Measurements from ENCODE around the gene ALS2CL.

The ALS2CL gene

DNA sequence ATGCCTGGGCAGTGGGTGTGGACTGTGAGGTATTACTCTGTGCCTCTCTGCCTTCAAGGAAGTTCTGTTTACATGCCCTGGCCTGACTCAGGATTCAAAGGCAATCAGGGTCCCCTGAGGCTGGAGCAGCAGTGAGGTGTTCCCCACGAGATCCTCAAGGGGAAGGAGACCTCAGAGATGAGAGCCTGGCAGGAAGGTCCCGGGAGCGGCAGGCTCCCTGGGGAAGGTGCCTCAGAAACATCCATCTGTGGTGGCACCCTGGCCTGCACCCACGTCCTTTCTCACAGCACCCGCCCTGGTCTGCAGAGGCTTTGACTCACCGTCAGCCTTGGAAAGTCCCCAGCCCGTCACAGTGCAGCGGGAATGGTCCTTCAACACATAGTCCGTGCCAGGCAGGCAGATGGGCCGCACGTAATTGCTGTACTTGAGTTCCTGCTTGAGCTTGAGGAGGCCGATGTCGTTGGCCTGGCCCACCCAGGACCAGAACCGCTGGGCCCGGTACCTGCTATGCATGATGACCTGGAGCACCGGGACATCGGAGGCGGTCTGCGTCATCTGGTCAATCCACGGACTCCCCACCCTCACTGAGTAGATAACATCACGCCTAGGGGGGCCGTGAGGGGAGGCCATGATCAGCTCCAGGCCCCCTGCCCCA, 20.5 kb upstream of the ALS2CL start:
- DNase-seq (ENCODE audit: low read depth in 1 of 2, low spot score in 1 of 2) = no peak
- in situ Hi-C loops (cut with HindIII; ENCODE audit: low pct_unique_long_range_greater_than_20kb, low sequenced_read_pairs) = no loop called here

DNA sequence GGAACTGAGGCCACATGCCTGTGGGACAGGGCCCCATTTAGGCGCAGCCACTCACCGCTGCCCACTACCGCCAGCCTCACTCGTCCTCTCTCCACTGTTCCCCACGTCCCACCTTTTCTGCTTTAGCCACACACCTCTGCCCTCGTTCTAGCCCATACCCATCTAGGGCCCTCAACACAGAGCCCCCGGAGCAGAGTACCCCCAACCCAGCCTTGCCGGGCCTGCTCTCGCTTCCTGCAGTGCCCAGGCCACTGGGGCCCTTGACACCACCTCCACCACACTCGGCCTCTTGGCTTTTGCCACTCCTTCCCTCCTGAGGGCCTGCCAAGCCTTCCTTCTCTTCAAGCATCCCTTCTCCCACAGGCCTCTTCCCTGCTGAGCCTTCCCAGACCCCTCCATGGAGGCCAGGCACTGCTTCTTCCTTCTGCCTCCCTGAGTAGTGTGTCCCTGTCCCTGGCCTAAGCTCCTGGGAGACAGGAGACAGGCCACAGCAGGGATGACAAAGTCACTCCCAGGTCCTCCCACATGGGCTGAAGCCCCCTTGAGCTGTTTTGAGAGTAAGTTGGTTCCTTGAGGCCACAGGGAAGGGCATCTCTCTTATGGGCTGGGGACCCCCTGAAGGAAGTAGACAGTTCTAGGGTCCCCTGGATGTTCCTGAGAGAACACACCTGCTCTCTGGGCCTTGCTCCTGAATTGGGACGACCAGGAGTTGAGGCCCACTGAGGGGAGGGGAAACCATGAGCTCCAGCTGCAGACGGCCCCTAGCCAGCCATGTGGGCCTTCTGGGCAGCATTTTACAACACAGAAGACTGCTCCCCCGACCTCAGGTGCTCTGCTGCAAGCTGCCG, 19.8 kb upstream of the ALS2CL start:
- in situ Hi-C loops (cut with HindIII; ENCODE audit: low pct_unique_long_range_greater_than_20kb, low sequenced_read_pairs) = no loop called here
- DNase-seq (ENCODE audit: low read depth in 1 of 2, low spot score in 1 of 2) = no peak
- TF ChIP-seq JUND (IDR thresholded peaks at IDR 0.05; ENCODE audit: low read depth) = no peak

More for the DNA sequence above, 20.5 kb upstream of the ALS2CL start:
- no peak for TF ChIP-seq JUND (IDR thresholded peaks at IDR 0.05; ENCODE audit: low read depth)

DNA sequence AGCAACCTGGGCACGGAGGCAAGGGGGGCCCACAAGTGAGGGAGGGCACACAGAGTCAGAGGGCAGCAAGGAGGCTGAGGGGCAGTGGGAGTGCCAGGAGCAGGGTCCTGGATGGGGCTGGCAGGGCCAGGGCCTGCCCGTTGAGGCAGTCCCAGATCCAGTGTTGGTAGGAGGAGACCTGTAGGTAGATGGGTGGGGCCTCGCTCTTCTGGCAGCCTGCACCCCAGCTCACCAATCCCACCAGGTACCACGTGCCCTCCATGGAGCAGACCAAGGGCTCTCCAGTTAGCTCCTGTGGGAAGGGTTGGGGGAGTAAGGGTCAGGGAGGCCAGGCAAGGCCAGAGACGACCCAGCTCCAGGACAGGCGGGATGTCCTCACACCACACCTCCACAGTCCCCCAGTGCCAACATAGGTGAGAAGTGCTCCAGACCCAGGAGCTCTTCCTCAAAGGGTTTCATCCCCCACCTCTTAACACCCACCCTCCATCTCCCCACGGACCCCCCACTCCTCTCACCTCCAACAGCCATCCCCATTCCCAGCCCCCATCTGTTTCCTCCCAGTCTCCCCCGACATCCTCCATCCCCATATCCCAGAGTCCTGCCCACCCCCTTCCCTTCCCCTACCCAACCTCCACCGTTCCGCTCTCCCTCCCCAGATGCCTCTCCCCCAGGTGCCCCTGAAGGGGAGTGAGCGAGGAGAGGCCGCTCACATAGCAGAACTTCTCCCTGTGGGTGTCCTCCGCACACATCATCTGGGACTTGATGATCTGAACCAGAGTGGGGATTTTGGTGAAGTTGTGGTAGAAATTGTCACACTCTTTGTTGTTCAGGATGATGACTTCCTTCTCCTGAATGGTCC, 18.9 kb upstream of the ALS2CL start:
- in situ Hi-C loops (cut with HindIII; ENCODE audit: low pct_unique_long_range_greater_than_20kb, low sequenced_read_pairs) = no loop called here
- no peak for TF ChIP-seq JUND (IDR thresholded peaks at IDR 0.05; ENCODE audit: low read depth)
- DNase-seq (ENCODE audit: low read depth in 1 of 2, low spot score in 1 of 2) = no peak

DNA sequence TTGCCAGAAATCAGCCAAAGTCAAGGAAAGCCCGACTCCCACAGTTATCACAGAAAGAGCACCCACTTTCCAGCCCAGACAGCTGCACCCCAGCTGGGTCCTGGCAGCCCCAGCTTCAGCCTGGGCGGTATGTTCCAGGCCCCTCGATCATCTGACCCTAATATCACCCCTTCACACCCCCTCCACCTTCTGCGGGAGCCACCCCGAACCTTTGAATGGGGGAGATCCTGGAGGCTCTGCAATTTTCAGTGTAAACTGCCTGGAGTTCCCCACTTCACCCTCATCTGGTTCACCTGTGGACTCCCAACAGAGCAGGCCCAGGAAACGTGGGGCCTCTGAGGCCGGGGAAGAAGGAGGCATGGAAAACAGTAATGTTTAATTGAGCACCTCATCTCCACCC, 18.3 kb upstream of the ALS2CL start:
- no peak for TF ChIP-seq JUND (IDR thresholded peaks at IDR 0.05; ENCODE audit: low read depth)

DNA sequence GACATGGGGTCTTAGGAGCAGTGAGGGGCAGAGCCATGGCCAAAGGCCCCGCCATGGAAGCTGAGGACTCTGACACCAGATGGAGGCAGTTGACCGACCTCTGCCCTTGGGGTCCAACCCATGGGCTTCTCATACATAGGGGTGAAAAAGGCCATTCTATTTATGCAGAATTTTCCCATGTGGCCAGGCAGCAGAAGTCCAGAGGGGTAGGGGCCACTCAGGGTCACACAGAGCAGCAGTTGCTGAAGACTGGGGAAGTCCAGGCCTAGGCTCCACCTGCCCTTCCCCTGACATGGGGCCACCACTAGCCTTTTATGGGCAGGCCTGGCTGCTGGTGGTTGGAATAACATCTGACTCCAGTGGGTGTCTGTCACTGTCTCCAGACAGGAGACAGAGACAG, 17.8 kb upstream of the ALS2CL start:
- in situ Hi-C loops (cut with HindIII; ENCODE audit: low pct_unique_long_range_greater_than_20kb, low sequenced_read_pairs) = no loop called here
- DNase-seq (ENCODE audit: low read depth in 1 of 2, low spot score in 1 of 2) = no peak
- TF ChIP-seq JUND (IDR thresholded peaks at IDR 0.05; ENCODE audit: low read depth) = no peak

More for the DNA sequence above, 18.3 kb upstream of the ALS2CL start:
- DNase-seq (ENCODE audit: low read depth in 1 of 2, low spot score in 1 of 2) = no peak
- in situ Hi-C loops (cut with HindIII; ENCODE audit: low pct_unique_long_range_greater_than_20kb, low sequenced_read_pairs) = no loop called here

DNA sequence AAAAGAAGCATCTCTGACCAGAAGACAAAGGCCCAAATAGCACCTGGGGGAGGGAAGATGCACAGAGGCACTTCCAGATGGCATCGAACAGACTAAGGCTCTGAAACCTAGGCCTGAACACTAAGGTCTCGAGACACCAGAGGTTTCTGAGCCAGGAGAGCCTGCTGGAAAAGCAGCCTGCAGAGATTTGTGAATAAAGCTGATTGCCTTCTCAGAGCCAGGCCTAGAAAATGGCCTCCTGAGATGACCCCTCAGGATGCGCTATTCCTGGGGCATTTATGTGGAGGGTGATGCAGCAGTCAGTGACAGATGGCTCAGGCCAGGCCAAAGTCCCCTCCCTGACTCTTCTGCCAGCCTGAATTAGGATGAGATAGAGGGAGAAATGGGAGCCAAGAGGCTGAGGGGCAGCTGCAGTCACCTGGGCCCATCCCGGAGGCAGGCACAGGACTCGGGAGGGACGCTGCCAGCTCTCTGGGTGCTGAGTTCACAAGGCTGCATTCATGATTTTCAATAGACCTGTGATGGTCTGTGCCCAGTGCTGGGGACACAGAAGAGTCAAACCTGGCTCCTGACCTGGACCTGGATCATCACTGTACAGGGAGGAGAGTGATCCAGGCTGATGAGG, 17.3 kb upstream of the ALS2CL start:
- no peak for DNase-seq (ENCODE audit: low read depth in 1 of 2, low spot score in 1 of 2)
- TF ChIP-seq JUND (IDR thresholded peaks at IDR 0.05; ENCODE audit: low read depth) = no peak
- in situ Hi-C loops (cut with HindIII; ENCODE audit: low pct_unique_long_range_greater_than_20kb, low sequenced_read_pairs) = no loop called here

DNA sequence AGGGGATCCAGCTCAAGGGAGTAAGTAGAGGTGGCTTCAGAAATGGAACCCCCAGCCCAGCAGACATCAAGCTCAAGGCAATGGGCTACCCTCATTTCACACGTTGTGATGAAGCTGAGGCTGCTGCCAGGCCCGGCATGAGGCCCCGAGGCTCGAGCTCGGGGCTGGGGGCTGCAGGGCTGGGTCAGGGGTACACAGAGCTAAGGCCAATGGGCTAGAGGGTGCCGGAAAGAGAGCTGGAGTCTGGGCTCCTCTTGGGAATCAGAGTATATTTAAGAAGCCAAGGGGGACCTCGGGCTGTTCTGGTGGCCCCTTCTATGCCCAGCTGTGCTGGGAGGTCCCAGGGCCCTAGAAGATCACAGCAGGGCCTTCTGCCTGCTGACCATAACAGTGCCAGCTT, 16.8 kb upstream of the ALS2CL start:
- DNase-seq (ENCODE audit: low read depth in 1 of 2, low spot score in 1 of 2) = no peak
- TF ChIP-seq JUND (IDR thresholded peaks at IDR 0.05; ENCODE audit: low read depth) = no peak
- in situ Hi-C loops (cut with HindIII; ENCODE audit: low pct_unique_long_range_greater_than_20kb, low sequenced_read_pairs) = no loop called here

DNA sequence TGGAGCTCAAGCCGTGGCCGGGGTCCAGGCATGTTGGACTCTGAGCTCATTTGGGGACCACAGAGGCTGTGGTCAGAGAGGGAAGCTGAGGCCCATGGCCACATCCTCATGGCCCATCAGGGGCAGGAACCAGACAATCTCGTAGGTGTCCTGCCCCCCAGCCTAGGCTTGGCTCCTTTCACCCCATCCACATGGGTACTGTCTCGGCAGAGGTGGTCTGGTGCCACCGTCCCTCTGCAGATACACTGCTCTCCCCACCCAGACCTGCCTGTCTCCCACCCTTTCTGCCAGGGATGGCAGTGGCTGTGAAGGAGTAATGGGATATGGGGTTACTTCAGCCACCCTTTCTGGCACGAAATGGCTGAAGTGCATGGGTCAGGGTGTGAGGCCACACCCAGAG, 16.2 kb upstream of the ALS2CL start:
- DNase-seq (ENCODE audit: low read depth in 1 of 2, low spot score in 1 of 2) = no peak
- in situ Hi-C loops (cut with HindIII; ENCODE audit: low pct_unique_long_range_greater_than_20kb, low sequenced_read_pairs) = no loop called here
- TF ChIP-seq JUND (IDR thresholded peaks at IDR 0.05; ENCODE audit: low read depth) = no peak

DNA sequence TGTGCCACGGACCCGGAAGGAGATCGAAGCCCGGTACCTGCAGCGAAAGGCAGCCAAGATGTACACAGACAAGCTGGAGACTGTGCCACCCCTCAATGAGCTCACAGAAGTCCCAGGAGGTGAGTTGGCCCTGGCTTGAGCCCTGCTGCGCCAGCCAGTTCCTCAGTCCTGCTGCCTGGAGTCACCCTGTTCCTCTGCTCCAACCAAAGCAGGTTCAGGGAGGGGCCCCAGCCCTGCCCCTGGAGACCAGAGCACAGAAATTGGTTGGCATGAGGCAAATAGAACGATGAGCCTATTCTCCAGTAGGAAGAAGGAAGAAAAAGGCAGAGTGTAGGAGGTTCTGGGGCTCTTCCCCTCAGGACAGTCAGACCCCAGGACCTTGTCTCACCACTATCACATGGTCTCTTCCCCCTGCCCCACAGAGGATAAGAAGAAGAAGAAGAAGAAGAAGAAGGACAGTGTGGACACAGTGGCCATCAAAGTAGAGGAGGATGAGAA, 15.7 kb upstream of the ALS2CL start:
- in situ Hi-C loops (cut with HindIII; ENCODE audit: low pct_unique_long_range_greater_than_20kb, low sequenced_read_pairs) = no loop called here
- no peak for DNase-seq (ENCODE audit: low read depth in 1 of 2, low spot score in 1 of 2)
- no peak for TF ChIP-seq JUND (IDR thresholded peaks at IDR 0.05; ENCODE audit: low read depth)

DNA sequence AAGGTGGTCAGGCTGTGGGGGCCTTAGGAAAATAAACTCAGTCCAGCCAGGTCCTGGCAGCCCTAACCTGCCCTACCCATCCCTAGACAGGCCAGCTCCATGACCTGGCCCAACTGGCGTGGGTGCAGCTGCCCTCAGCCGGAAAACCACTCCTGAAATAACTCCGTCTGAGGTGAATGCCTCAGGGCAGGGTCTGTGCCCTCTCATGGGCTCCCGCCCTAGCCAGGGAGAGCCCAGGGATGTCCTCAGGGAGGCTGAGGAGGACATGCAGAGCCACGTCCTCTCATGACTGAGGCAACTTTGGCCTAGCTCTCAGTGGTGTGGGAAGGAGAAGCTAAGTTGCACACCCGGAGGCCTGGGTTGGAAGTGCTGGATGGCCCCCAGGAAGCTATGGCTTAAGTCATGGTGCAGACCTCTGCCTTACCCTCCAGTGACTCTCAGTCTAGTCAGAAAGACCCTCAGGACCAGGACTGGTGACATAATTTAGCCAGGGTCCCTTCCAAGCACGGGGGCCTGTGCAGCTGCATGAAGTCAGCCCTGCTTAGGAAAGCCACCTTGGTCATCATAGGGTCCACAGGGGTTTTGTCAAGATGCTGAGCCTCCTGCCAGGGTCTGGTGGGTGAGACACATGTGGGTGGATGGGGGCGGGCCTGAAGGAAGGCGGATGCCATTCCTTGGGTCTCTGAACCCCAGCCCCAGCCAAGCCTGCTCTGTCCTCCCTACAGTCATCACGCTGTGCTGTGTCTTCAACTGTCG, 15.1 kb upstream of the ALS2CL start:
- in situ Hi-C loops (cut with HindIII; ENCODE audit: low pct_unique_long_range_greater_than_20kb, low sequenced_read_pairs) = no loop called here
- DNase-seq (ENCODE audit: low read depth in 1 of 2, low spot score in 1 of 2) = no peak
- TF ChIP-seq JUND (IDR thresholded peaks at IDR 0.05; ENCODE audit: low read depth) = no peak

DNA sequence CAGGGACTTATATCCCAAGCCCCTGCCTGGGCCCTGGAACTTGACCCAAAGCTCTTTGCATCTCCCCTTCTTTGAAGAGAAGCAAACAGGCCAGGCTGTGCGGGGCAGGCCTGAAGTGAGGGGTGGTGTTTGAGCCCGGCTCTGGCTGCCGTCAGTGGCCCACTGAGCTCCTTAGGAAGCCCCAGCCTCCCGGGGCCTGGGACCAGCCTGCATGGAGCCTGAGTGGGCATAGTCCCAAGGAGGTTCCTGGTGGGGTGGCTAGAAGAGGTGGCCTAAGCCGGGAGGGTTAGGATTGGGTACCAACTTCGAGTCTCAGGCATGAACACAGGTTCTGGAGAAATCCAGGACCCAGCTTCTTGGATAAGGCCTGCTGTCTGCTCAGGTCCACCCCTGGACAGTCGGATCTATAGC, 14.1 kb upstream of the ALS2CL start:
- in situ Hi-C loops (cut with HindIII; ENCODE audit: low pct_unique_long_range_greater_than_20kb, low sequenced_read_pairs) = no loop called here
- TF ChIP-seq JUND (IDR thresholded peaks at IDR 0.05; ENCODE audit: low read depth) = no peak

More for the DNA sequence above, 14.1 kb upstream of the ALS2CL start:
- no peak for DNase-seq (ENCODE audit: low read depth in 1 of 2, low spot score in 1 of 2)

Data from T47D (cell line).